Activated CD8-positive, alpha-beta memory T cell treated with anti-CD3 and anti-CD28 coated beads, Interleukin-2, amount 10 ng/mL, durations not matched to agents 7 days and 5 days (primary cell): ENCODE data around the gene DIP2B. TPM values are rescaled to one million over a fixed set of nuclear protein-coding genes. Genes with fewer than 3 reads are reported as not detected.

Source experiments
- ATAC-seq: fragments of 150-1000 bp; cut with Tn5 transposase; one replicate; pipeline ENCODE4 v1.10.0; 2021; ENCODE audit warnings: moderate library complexity
- CTCF ChIA-PET: fragments of 350-600 bp; sonication (Branson Sonifier 250); formaldehyde crosslinking; loops from one replicate; lab custom pipeline; 2021; ENCODE audit warnings: antibody characterized with exemption; lab: Charles Lee
- DNase-seq: peaks from one replicate; pipeline ENCODE4 v3.0.0-alpha.2; 2020
- H3K27ac Mint-ChIP-seq: one replicate; pipeline ENCODE4 v1.8.0; 2021; ENCODE audit warnings: mild to moderate bottlenecking, mixed read lengths
- H3K27me3 Mint-ChIP-seq: one replicate; pipeline ENCODE4 v1.8.0; 2021; ENCODE audit warnings: mixed read lengths
- H3K36me3 Mint-ChIP-seq: one replicate; pipeline ENCODE4 v1.8.0; 2021; ENCODE audit warnings: mild to moderate bottlenecking, mixed read lengths
- H3K4me1 Mint-ChIP-seq: one replicate; pipeline ENCODE4 v1.8.0; 2021; ENCODE audit warnings: mixed read lengths
- H3K4me3 Mint-ChIP-seq: one replicate; pipeline ENCODE4 v1.8.0; 2021; ENCODE audit warnings: mild to moderate bottlenecking, moderate library complexity, mixed read lengths
- H3K9me3 Mint-ChIP-seq: one replicate; pipeline ENCODE4 v1.8.0; 2022; ENCODE audit warnings: low read depth, mixed read lengths
- total RNA-seq, 2 experiments: library from RNA; stranded (reverse); gene quantifications; one replicate each; pipeline ENCODE4 v1.2.3, GENCODE V29; 2021

The DIP2B gene
- total RNA-seq, 2 experiments from 2014 or later = 14.7 to 14.8 TPM

DNA sequence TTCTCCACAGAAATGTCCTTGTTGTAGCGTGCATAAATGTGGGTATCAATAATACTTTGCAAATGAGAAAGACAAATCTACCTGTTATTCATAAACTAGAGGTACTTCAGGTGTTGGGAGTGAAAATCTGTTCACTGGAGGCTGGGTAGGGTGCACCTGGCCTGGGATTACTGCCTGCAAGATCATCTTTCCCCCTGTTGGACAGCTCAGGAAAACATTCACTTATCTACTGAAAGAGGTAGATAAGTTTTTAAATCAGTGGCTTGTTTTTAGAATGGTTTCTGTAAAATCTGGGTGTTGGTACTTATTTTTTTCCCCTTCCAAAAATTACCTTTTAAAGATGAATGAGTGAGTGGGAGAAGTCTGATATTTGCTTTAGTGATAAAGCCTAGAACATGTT, 95.6 kb downstream of the DIP2B start:
- CTCF ChIA-PET = no interaction called here
- H3K36me3 Mint-ChIP-seq = peaks cover 9% of the 10 kb centered on the region

DNA sequence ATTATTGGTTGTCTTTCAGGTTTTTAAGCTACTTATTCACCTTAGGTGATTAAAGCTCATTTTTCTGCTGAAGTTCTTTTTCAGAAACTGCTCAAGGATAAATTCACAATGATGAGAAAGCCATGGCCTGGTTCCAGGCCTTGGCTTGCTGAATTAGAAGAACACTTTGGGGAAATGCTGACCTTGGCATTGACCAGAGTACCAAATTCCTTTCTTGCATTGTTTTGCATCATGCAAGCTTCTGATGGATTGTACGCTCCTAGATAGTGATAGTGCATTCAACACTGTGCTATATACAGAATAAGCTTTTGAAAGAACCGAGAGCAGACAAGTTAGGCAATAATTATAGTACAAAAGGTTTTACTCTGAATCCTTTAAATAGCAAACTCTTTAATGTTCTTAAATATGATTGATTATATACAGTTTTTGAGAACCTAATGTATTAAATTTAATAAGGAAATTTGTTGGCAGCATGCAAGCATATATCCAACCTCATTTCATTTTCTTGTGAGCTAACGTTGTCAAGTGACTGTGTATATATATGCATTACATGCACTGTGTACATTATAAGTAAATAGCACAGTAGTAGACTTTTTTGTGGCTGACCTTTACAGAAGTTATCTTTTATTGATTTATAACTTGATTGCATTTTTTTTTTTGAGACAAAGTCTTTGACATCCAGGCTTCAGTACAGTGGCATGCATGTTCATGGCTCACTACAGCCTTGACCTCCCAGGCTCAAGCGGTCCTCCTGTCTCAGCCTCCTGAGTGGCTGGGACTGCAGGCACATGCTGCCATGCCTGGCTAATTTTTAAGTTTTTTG, 99.2 kb downstream of the DIP2B start:
- Mint-ChIP-seq H3K27ac (no peak overlapping the region), H3K36me3 (peaks cover 9% of the 10 kb centered on the region), H3K4me3 (no peak overlapping the region), H3K27me3 (no peaks in the 10 kb centered on the region), H3K4me1 (peaks cover 12% of the 10 kb centered on the region), H3K9me3 (no peaks in the 10 kb centered on the region)
- CTCF ChIA-PET = no interaction called here
- DNase-seq = no peak
- ATAC-seq = no peak

More for the DNA sequence above, 95.6 kb downstream of the DIP2B start:
- H3K9me3 Mint-ChIP-seq = no peaks in the 10 kb centered on the region
- no peak for ATAC-seq
- peaks cover 23% of the 10 kb centered on the region for H3K4me1 Mint-ChIP-seq
- no peaks in the 10 kb centered on the region for H3K27me3 Mint-ChIP-seq
- H3K4me3 Mint-ChIP-seq = no peak overlapping the region
- no peak for DNase-seq
- H3K27ac Mint-ChIP-seq = no peak overlapping the region

DNA sequence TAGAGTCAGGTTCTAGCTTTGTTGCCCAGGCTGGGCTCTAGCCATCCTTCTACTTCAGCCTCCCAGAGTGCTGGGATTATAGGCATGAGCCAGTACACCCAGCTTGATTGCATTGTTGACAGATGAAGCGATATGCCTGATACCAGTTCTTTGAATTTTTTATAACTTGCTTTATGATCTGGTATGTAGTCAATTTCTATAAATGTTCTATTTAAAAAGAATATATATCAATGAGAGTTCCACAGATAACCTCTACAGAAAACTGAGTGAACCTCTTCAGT, 99.8 kb downstream of the DIP2B start:
- Mint-ChIP-seq H3K27me3 (no peaks in the 10 kb centered on the region), H3K36me3 (peaks cover 9% of the 10 kb centered on the region), H3K9me3 (no peaks in the 10 kb centered on the region), H3K27ac (no peak overlapping the region), H3K4me1 (peaks cover 12% of the 10 kb centered on the region), H3K4me3 (no peak overlapping the region)
- CTCF ChIA-PET = no interaction called here
- no peak for DNase-seq
- ATAC-seq = no peak

DNA sequence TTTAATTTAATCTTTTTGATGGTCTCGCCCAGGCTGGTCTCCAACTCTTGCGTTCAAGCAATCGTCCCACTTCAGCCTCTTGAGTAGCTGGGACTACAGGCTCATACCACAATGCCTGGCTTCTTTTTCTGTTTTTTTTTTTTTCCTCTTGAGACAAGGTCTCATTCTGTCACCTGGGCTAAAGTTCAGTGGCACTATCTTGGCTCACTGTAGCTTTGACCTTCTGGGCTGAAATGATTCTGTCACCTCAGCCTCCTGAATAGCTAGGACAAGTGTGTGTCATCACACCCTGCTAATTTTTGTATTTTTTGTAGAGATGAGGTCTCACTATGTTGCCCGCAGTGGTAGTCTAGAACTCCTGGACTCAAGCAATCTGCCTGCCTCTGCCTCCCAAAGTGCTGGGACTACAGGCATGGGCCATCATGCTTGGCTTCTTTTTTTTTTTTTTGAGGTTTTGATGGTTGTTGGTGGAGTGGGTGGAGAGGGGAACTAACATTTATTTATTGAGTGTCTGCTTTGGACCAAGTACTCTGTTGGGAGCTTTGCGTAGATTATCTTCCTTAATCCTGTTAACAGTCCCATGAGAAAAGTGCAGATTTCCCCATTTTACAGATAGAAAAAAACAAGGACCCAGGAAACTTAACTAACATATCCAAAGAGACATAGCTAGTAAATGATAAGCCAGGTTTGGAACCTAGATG, 102.0 kb downstream of the DIP2B start:
- ATAC-seq = no peak
- Mint-ChIP-seq H3K4me1 (no peaks in the 10 kb centered on the region), H3K9me3 (no peaks in the 10 kb centered on the region), H3K4me3 (no peak overlapping the region), H3K36me3 (no peaks in the 10 kb centered on the region), H3K27ac (no peak overlapping the region), H3K27me3 (no peaks in the 10 kb centered on the region)
- DNase-seq = no peak
- CTCF ChIA-PET = interaction anchor here (0.7 to 0.8 kb wide), 2 partner anchors 102 to 103 kb away, joined by 3 read pairs; no protein-coding TSS in a partner anchor

DNA sequence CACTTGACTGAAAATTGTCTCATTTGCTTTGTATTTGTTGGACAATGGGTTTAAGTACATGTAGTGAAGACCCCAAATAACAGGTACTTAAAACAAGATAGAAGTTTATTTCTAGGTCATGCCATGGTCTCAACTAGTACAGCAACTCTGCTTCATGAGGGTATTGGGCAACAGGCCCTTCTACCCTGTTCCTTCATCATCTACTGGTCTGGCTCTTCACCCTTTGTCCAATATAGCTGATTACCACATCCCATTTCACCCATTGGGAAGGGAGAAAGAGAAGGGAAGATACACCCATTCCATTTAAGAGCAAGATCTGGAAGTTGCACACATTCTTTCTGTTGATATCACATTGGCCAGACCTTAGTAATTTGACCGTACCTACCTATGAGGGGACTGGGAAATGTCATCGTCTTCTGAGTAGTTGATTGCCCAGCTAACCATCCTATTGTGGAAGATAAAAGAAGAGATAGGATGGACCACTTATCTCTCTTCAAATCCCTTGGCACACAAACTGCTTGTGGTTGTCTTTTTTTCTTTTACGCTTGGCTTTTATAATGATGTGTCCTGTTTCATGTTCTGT, 104.6 kb downstream of the DIP2B start:
- CTCF ChIA-PET = no interaction called here
- H3K4me1 Mint-ChIP-seq = no peaks in the 10 kb centered on the region
- no peak overlapping the region for H3K27ac Mint-ChIP-seq
- DNase-seq (no peak), ATAC-seq (no peak)
- H3K4me3 Mint-ChIP-seq = no peak overlapping the region
- H3K9me3 Mint-ChIP-seq = no peaks in the 10 kb centered on the region
- no peaks in the 10 kb centered on the region for H3K36me3 Mint-ChIP-seq
- no peaks in the 10 kb centered on the region for H3K27me3 Mint-ChIP-seq

DNA sequence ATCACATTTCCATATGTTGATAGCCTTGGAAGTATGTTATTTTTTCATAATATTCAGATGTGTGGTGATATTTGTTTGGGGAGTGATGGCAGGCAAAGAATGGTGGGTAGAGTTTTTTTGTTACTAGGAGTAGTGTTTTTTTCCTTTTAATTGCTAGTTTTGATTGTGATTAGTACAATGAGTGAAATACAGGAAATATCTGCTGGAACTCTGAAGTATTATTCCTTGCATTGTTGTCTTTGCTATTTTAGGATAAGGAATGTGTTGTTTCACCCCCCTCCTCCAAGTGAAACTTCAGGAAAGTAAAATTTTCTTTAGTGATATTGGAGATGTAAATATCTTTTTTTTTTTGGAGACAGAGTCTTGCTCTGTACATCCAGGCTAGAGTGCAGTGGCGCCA, 105.4 kb downstream of the DIP2B start:
- no peaks in the 10 kb centered on the region for H3K9me3 Mint-ChIP-seq
- no peak for ATAC-seq
- CTCF ChIA-PET = no interaction called here

DNA sequence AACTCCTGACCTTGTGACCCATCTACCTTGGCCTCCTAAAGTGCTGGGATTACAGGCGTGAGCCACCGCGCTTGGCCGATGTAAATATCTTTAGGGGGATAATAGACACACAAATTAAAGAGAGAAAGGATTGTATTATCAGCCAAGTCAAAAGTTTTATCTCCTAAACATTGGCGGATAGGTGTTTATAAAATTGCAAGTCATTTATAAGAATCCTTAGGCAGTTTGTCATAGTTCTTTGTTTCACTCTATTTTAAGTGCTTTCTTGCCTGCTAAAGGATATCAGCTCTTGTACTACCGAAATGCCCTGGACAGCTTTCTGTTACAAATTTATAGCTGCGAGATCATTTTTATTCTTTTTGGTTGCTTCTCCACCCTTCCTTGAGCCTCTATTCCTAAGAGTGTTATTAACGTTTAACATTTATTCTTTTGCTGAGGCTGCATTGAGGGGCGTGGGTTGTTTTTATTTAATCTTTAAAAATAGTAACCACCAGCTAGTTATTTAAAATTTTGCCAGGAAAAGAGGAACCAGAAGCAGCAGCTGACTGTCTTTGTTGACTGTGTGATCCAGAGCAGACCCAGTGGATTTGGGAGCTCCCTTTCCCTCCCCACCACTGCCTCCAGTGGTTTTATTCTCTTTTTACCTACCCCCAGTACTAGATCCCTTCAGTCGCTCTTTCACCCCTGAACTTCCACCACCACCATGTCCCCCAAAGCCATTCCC, 106.4 kb downstream of the DIP2B start:
- no peak overlapping the region for H3K4me3 Mint-ChIP-seq
- no peaks in the 10 kb centered on the region for H3K4me1 Mint-ChIP-seq
- H3K36me3 Mint-ChIP-seq = no peaks in the 10 kb centered on the region
- ATAC-seq (no peak), DNase-seq (no peak)
- H3K9me3 Mint-ChIP-seq = no peaks in the 10 kb centered on the region
- no peak overlapping the region for H3K27ac Mint-ChIP-seq
- no peaks in the 10 kb centered on the region for H3K27me3 Mint-ChIP-seq
- CTCF ChIA-PET = no interaction called here

More for the DNA sequence above, 105.4 kb downstream of the DIP2B start:
- Mint-ChIP-seq H3K27me3 (no peaks in the 10 kb centered on the region), H3K4me3 (no peak overlapping the region), H3K4me1 (no peaks in the 10 kb centered on the region), H3K27ac (no peak overlapping the region), H3K36me3 (no peaks in the 10 kb centered on the region)
- no peak for DNase-seq

DNA sequence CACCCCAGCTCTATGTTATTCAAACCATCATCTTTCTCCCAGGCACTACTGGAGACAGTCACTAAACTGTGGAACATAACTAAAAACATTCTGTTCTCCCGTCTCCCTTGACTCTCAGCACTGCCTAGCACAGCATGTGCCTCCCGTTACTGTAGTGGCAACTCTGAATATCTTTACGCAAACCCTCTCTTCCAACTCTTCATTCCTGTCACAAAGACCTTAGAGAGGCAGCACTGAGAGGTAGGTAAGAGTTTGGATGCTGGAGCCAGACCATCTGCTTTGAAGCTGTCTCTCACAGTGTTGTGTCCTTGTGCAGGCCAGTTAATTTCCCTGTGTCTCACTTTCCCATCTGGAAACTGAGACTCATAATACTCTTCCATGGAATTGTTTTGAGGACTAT, 108.1 kb downstream of the DIP2B start:
- ATAC-seq = no peak
- CTCF ChIA-PET = no interaction called here
- H3K4me3 Mint-ChIP-seq = no peak overlapping the region
- DNase-seq = no peak
- H3K4me1 Mint-ChIP-seq = no peaks in the 10 kb centered on the region
- H3K36me3 Mint-ChIP-seq = no peaks in the 10 kb centered on the region
- H3K27ac Mint-ChIP-seq = no peak overlapping the region
- no peaks in the 10 kb centered on the region for H3K27me3 Mint-ChIP-seq
- H3K9me3 Mint-ChIP-seq = no peaks in the 10 kb centered on the region

DNA sequence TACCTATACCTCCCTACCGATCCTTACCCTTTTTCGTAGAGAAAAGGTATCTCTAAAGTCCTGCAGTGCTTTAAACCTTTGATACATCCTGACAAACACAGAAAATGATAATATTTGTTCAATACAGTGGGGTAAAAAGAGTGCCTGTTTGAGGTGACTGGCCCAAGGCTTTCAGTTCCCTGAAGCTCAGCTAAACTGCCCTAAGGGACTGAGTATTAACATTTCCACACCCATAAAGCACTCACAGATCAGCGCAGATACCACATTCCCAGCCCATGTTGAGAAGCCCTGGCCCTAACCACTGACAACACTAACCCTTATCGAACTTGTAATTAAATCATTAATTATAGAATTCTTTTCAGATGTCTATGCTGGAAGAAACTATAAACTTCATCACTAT, 108.7 kb downstream of the DIP2B start:
- no peak overlapping the region for H3K4me3 Mint-ChIP-seq
- H3K27ac Mint-ChIP-seq = no peak overlapping the region
- ATAC-seq (no peak), DNase-seq (no peak)
- no peaks in the 10 kb centered on the region for H3K36me3 Mint-ChIP-seq
- H3K4me1 Mint-ChIP-seq = no peaks in the 10 kb centered on the region
- CTCF ChIA-PET = no interaction called here
- H3K27me3 Mint-ChIP-seq = no peaks in the 10 kb centered on the region
- H3K9me3 Mint-ChIP-seq = no peaks in the 10 kb centered on the region

DNA sequence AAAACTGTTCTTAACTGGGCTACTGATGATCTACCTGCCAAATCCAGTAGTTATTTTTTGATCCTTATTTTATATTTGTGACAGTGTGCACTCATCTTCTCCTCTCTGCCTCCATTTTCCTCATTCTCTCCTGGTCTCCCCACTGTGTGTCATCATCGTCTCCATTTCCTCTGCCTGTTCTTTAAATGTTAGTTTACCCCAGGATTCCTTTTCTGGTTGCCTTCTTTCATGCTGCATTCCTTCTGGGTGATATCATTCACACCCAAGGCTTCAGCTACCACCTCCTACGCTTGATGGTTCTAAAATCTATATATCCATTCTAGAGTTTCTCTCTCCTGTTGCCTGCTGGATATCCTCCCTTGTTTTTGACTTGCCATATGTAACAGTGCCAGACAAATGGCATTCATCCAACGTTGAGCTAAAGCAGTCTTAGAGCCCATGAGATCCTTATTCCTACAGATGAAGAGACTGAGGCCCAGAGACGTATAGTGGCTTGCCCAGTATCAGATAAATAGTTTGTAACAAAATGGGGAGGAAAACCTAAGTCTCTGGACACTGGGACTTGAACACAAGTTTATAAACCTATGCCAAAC, 109.5 kb downstream of the DIP2B start:
- Mint-ChIP-seq H3K4me1 (peaks cover 2% of the 10 kb centered on the region), H3K27ac (no peak overlapping the region), H3K9me3 (no peaks in the 10 kb centered on the region), H3K36me3 (no peaks in the 10 kb centered on the region), H3K27me3 (no peaks in the 10 kb centered on the region), H3K4me3 (no peak overlapping the region)
- CTCF ChIA-PET = no interaction called here
- DNase-seq (no peak), ATAC-seq (no peak)

DNA sequence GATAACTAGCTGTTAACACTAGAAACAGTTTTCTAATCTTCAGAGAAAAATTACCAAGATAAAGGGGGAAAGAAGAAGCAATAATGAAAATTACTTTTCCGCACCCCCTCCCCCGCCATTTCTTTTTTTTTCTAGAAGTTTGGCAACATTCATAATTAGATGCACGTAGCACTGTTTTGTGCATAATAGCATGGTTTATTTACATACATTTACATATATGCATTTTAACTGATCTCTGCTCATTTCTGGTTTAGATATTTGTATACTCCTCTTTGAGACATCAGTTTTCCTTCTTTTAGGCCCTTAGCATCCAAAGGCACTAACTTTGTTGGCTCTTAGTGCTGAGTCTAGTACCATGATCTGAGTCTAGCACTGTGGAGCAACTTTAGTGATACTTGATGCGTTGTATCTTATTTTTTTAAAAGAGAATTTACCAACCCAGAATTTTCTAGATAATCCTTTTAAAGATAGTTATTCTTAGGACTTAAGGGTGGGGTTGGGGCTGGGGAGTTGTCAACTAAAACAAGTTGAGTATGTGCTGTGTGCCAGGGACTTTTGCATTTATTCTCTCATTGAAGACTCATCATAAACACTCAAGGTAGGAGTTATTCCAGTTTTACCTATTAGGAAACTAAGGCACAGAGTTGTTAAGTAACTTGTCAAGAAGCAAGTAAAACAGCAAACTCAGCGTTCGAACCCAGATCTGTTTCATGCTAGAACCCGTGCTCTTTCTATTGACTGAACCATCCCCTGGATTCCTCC, 110.5 kb downstream of the DIP2B start:
- H3K4me1 Mint-ChIP-seq = peaks cover 8% of the 10 kb centered on the region
- no peaks in the 10 kb centered on the region for H3K9me3 Mint-ChIP-seq
- ATAC-seq = no peak
- CTCF ChIA-PET = no interaction called here
- no peak for DNase-seq
- H3K36me3 Mint-ChIP-seq = no peaks in the 10 kb centered on the region
- no peak overlapping the region for H3K27ac Mint-ChIP-seq
- H3K4me3 Mint-ChIP-seq = no peak overlapping the region
- H3K27me3 Mint-ChIP-seq = no peaks in the 10 kb centered on the region

DNA sequence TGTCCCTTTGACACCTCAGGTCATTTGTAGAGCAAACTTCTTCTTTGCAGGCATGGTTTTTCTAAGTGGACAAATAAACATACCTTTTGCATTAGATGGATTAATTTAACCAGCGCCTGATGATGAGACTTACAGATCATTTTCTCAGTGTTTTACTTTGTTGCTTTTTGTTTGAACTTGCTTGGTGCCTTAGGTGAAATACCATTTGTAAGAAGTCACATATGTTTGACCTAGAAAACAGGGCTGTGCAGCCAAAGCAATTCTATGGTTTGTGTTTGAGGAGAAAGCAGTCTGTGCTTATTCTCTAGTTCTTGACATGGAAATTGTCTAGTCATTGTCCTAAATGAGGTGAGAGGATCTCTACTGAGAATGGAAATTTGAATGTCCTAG, 111.1 kb downstream of the DIP2B start:
- no peaks in the 10 kb centered on the region for H3K27me3 Mint-ChIP-seq
- H3K9me3 Mint-ChIP-seq = no peaks in the 10 kb centered on the region
- peaks cover 13% of the 10 kb centered on the region for H3K4me1 Mint-ChIP-seq
- CTCF ChIA-PET = no interaction called here
- H3K27ac Mint-ChIP-seq = no peak overlapping the region
- no peaks in the 10 kb centered on the region for H3K36me3 Mint-ChIP-seq
- no peak for DNase-seq
- no peak for ATAC-seq
- H3K4me3 Mint-ChIP-seq = no peak overlapping the region

DNA sequence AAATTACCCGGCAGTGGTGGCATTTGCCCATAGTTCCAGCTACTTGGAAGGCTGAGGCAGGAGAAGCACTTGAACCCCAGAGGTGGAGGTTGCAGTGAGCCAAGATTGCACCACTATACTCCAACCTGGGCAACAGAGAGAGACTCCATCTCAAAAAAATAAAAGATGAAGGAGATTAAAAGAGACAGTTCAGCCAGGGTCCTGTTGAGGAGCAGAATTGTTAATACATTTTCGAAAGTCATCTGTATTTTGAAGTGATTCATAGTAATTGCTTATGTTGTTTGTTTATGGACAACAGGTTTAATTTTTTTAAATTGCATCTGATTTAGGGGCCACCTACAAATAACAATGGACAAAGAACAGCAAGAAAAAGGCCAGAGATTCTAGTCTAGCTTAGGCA, 112.9 kb downstream of the DIP2B start:
- Mint-ChIP-seq H3K9me3 (no peaks in the 10 kb centered on the region), H3K27ac (no peak overlapping the region), H3K36me3 (no peaks in the 10 kb centered on the region), H3K4me1 (peaks cover 24% of the 10 kb centered on the region), H3K4me3 (no peak overlapping the region), H3K27me3 (no peaks in the 10 kb centered on the region)
- ATAC-seq = no peak
- CTCF ChIA-PET = no interaction called here
- DNase-seq = no peak
